Mesenchymal stem cell (in vitro differentiated cells and primary cell): ENCODE measurements around the gene PLXNA2. TPM values are rescaled to one million over a fixed set of nuclear protein-coding genes. Genes with fewer than 3 reads are reported as not detected.

Source experiments
- DNase-seq: peaks from one replicate; pipeline ENCODE4 v3.0.0-alpha.2; 2013
- H2AFZ ChIP-seq: one replicate; pipeline ENCODE4 v1.6.1; 2013; ENCODE audit warnings: low read depth, mild to moderate bottlenecking, control low read depth, inconsistent platforms, low read length, moderate library complexity
- H2AK5ac ChIP-seq: 2 replicates; pipeline ENCODE4 v1.6.1; 2013; ENCODE audit warnings: low read length, moderate library complexity, mild to moderate bottlenecking, inconsistent platforms; ENCODE audit not compliant: severe bottlenecking
- H2BK120ac ChIP-seq: one replicate; pipeline ENCODE4 v1.6.1; 2013; ENCODE audit warnings: low read depth, mild to moderate bottlenecking, inconsistent platforms, low read length, moderate library complexity
- H2BK12ac ChIP-seq, 2 experiments: one replicate each; pipeline ENCODE4 v1.6.1; 2013; ENCODE audit warnings: inconsistent platforms in 2 of 2, low read length in 2 of 2, mild to moderate bottlenecking in 2 of 2, moderate library complexity in 2 of 2, control low read depth in 1 of 2
- H2BK15ac ChIP-seq: one replicate; pipeline ENCODE4 v1.6.1; 2013; ENCODE audit warnings: mild to moderate bottlenecking, low read depth, inconsistent platforms; ENCODE audit not compliant: poor library complexity, severe bottlenecking
- H2BK5ac ChIP-seq: 2 replicates; pipeline ENCODE4 v1.6.1; 2013; ENCODE audit warnings: low read depth, mild to moderate bottlenecking, low read length, control low read depth, inconsistent platforms; ENCODE audit not compliant: poor library complexity, severe bottlenecking
- H3K14ac ChIP-seq, 2 experiments: one replicate each; pipeline ENCODE4 v1.6.1; 2013; ENCODE audit warnings: inconsistent platforms in 2 of 2, low read length in 2 of 2, control low read depth in 1 of 2, mild to moderate bottlenecking in 1 of 2, moderate library complexity in 1 of 2
- H3K18ac ChIP-seq, 2 experiments: one replicate each; pipeline ENCODE4 v1.6.1; 2013; ENCODE audit warnings: inconsistent platforms in 2 of 2, low read length in 2 of 2, control low read depth in 1 of 2, low read depth in 1 of 2, mild to moderate bottlenecking in 1 of 2
- H3K23ac ChIP-seq, 2 experiments: one replicate each; pipeline ENCODE4 v1.6.1; 2013; ENCODE audit warnings: inconsistent platforms in 2 of 2, low read length in 2 of 2, mild to moderate bottlenecking in 2 of 2, moderate library complexity in 2 of 2, control low read depth in 1 of 2
- H3K27ac ChIP-seq: 2 replicates; pipeline ENCODE4 v1.5.1; 2013; ENCODE audit warnings: mild to moderate bottlenecking, moderate library complexity, low read length, control low read depth, inconsistent platforms; ENCODE audit not compliant: poor library complexity, severe bottlenecking
- H3K27me3 ChIP-seq, 2 experiments: 2 replicates each; pipeline versions ENCODE4 v1.6.1 to v1.7.0; 2013; ENCODE audit warnings: low read length in 2 of 2, mild to moderate bottlenecking in 2 of 2, moderate library complexity in 2 of 2, control low read depth in 1 of 2, inconsistent platforms in 1 of 2; ENCODE audit not compliant: control insufficient read depth in 1 of 2, insufficient read depth in 1 of 2
- H3K36me3 ChIP-seq, 2 experiments: 2 replicates each; pipeline versions ENCODE4 v1.6.1 to v1.7.0; 2013; ENCODE audit warnings: low read length in 2 of 2, control low read depth in 1 of 2, inconsistent platforms in 1 of 2, low read depth in 1 of 2, mild to moderate bottlenecking in 1 of 2; ENCODE audit not compliant: insufficient read depth in 2 of 2, control insufficient read depth in 1 of 2
- H3K4ac ChIP-seq, 2 experiments: one replicate each; pipeline ENCODE4 v1.6.1; 2013; ENCODE audit warnings: inconsistent platforms in 2 of 2, low read length in 2 of 2, mild to moderate bottlenecking in 2 of 2, moderate library complexity in 2 of 2, control low read depth in 1 of 2, low read depth in 1 of 2
- H3K4me1 ChIP-seq: 2 replicates; pipeline ENCODE4 v1.6.1; 2013; ENCODE audit warnings: low read depth, low read length, control low read depth; ENCODE audit not compliant: control insufficient read depth, insufficient read depth
- H3K4me2 ChIP-seq: 2 replicates; pipeline ENCODE4 v1.6.1; 2013; ENCODE audit warnings: low read length, mild to moderate bottlenecking, inconsistent platforms; ENCODE audit not compliant: poor library complexity, severe bottlenecking
- H3K4me3 ChIP-seq, 2 experiments: 2 replicates each; pipeline versions ENCODE4 v1.5.1 to v1.7.0; 2013; ENCODE audit warnings: low read length in 2 of 2, mild to moderate bottlenecking in 2 of 2, control low read depth in 1 of 2, low read depth in 1 of 2; ENCODE audit not compliant: insufficient read depth in 1 of 2
- H3K79me1 ChIP-seq: replicated peaks from 2 replicates; pipeline ENCODE4 v1.6.1; 2013; ENCODE audit warnings: mild to moderate bottlenecking, control low read depth, low read length, inconsistent platforms; ENCODE audit not compliant: poor library complexity, severe bottlenecking
- H3K9ac ChIP-seq: 2 replicates; pipeline ENCODE4 v1.7.0; 2013; ENCODE audit warnings: mild to moderate bottlenecking, low read length, moderate library complexity
- H3K9me3 ChIP-seq: 2 replicates; pipeline ENCODE4 v1.7.0; 2013; ENCODE audit warnings: mild to moderate bottlenecking, low read length; ENCODE audit not compliant: control insufficient read depth
- H4K8ac ChIP-seq: one replicate; pipeline ENCODE4 v1.6.1; 2013; ENCODE audit warnings: inconsistent platforms, mild to moderate bottlenecking, low read length, moderate library complexity
- H4K91ac ChIP-seq: one replicate; pipeline ENCODE4 v1.6.1; 2013; ENCODE audit warnings: mild to moderate bottlenecking, low read length, inconsistent platforms
- WGBS: methylation state at CpG from one replicate; pipeline ENCODE4 v1.1.7; 2013; ENCODE audit warnings: mixed read lengths; 5-methylcytosine and 5-hydroxymethylcytosine counted together
- polyA plus RNA-seq, 2 experiments: library from polyadenylated mRNA; stranded (reverse); fragments of 200-250 nt; gene quantifications; one replicate each; pipeline ENCODE4 v1.2.3, GENCODE V29; 2013

The PLXNA2 gene
- polyA plus RNA-seq (2013, experiment 1 of 2), result 4.6 TPM
- polyA plus RNA-seq (2013, experiment 2 of 2), result 4.6 TPM

- no peak within 1 kb of the TSS for H3K14ac ChIP-seq
- H2BK12ac ChIP-seq, result peak within 1 kb of the TSS in 1 of 2 experiments; percentile 81
- H3K9me3 ChIP-seq, result no peaks in the 10 kb centered on the region
- H2AK5ac ChIP-seq, result no peak within 1 kb of the TSS
- H3K4me2 ChIP-seq, result peak within 1 kb of the TSS; percentile 98
- H2BK15ac ChIP-seq, result peak within 1 kb of the TSS; percentile 55
- no peak within 1 kb of the TSS for H2BK5ac ChIP-seq
- WGBS, result 1% methylated on average over 69 of the region's 78 CpGs
- H3K36me3 ChIP-seq, result no peaks in the 10 kb centered on the region
- no peaks in the 10 kb centered on the region for H3K79me1 ChIP-seq
- peak within 1 kb of the TSS; percentile 39 for H3K27ac ChIP-seq
- H3K27me3 ChIP-seq, result peaks cover 12 to 59% of the 10 kb centered on the region in 2 experiments
- H3K9ac ChIP-seq, result peak within 1 kb of the TSS; percentile 78
- peak within 1 kb of the TSS in 1 of 2 experiments; percentile 76 for H3K4ac ChIP-seq
- H3K4me1 ChIP-seq, result peaks cover 22% of the 10 kb centered on the region
- peak within 1 kb of the TSS in 1 of 2 experiments; percentile 61 for H3K23ac ChIP-seq
- H3K18ac ChIP-seq, result peak within 1 kb of the TSS; percentile 42 to 58
- H2BK120ac ChIP-seq, result peak within 1 kb of the TSS; percentile 36
- peak within 1 kb of the TSS; percentile 32 for H4K8ac ChIP-seq
- H4K91ac ChIP-seq, result no peak within 1 kb of the TSS
- peak within 1 kb of the TSS; percentile 24 for H2AFZ ChIP-seq
- H3K4me3 ChIP-seq, result peak within 1 kb of the TSS; percentile 71 to 84
- peak; percentile 75 for DNase-seq
Observed at GRCh38 chr1:208243967-208244916, at the start of gene PLXNA2. Gene PLXNA2, minus strand, starts transcription at chr1:208244384. Its CDS starts 26,462 bp downstream, at chr1:208217922.

GRCh38 chr1:208292908-208293307 lies 48.7 kb upstream of the PLXNA2 start:
- H3K4me2 ChIP-seq, result no peak overlapping the region
- H3K14ac ChIP-seq, result no peak overlapping the region
- no peak overlapping the region for H2BK15ac ChIP-seq
- no peak overlapping the region for H4K8ac ChIP-seq
- no peak overlapping the region for H3K4me3 ChIP-seq
- no peak overlapping the region for H3K23ac ChIP-seq
- no peaks in the 10 kb centered on the region for H3K36me3 ChIP-seq
- no peak overlapping the region for H2AK5ac ChIP-seq
- H2AFZ ChIP-seq, result no peak overlapping the region
- no peak overlapping the region for H4K91ac ChIP-seq
- no peaks in the 10 kb centered on the region for H3K79me1 ChIP-seq
- no peak overlapping the region for H2BK12ac ChIP-seq
- no peak for DNase-seq
- no peak overlapping the region for H3K18ac ChIP-seq
- WGBS, result 86% methylated on average over 2 of the region's 2 CpGs
- no peaks in the 10 kb centered on the region for H3K9me3 ChIP-seq
- H3K27me3 ChIP-seq, result peaks cover 17 to 19% of the 10 kb centered on the region in 2 experiments
- no peak overlapping the region for H3K4ac ChIP-seq
- no peak overlapping the region for H2BK5ac ChIP-seq
- no peak overlapping the region for H2BK120ac ChIP-seq
- H3K27ac ChIP-seq, result no peak overlapping the region
- no peak overlapping the region for H3K9ac ChIP-seq
- no peaks in the 10 kb centered on the region for H3K4me1 ChIP-seq

- Histone ChIP-seq H3K9me3 (no peaks in the 10 kb centered on the region), H2BK15ac (no peak overlapping the region), H3K18ac (no peak overlapping the region), H3K23ac (no peak overlapping the region), H3K27ac (no peak overlapping the region), H3K4me1 (no peaks in the 10 kb centered on the region), H3K36me3 (no peaks in the 10 kb centered on the region), H2BK5ac (no peak overlapping the region), H2BK120ac (no peak overlapping the region), H4K91ac (no peak overlapping the region), H3K27me3 (peaks cover 17% of the 10 kb centered on the region in 2 experiments), H2AFZ (no peak overlapping the region), H3K4me2 (no peak overlapping the region), H4K8ac (no peak overlapping the region), H3K14ac (no peak overlapping the region), H2AK5ac (no peak overlapping the region), H3K79me1 (no peaks in the 10 kb centered on the region), H2BK12ac (no peak overlapping the region), H3K4me3 (no peak overlapping the region), H3K9ac (no peak overlapping the region), H3K4ac (no peak overlapping the region)
- 81% methylated on average over 2 of the region's 4 CpGs for WGBS
- DNase-seq, result no peak
Observed at GRCh38 chr1:208291923-208292711, 47.9 kb upstream of the PLXNA2 start.

- Histone ChIP-seq H3K18ac (no peak overlapping the region), H3K27me3 (peaks cover 12 to 16% of the 10 kb centered on the region in 2 experiments), H3K14ac (no peak overlapping the region), H3K4ac (no peak overlapping the region), H3K4me3 (no peak overlapping the region), H4K91ac (no peak overlapping the region), H2BK12ac (no peak overlapping the region), H3K23ac (no peak overlapping the region), H4K8ac (no peak overlapping the region), H2BK5ac (no peak overlapping the region), H2BK120ac (no peak overlapping the region), H2AK5ac (no peak overlapping the region), H3K9ac (no peak overlapping the region), H3K4me2 (no peak overlapping the region), H3K79me1 (no peaks in the 10 kb centered on the region), H3K9me3 (no peaks in the 10 kb centered on the region), H2BK15ac (no peak overlapping the region), H3K27ac (no peak overlapping the region), H2AFZ (no peak overlapping the region), H3K36me3 (no peaks in the 10 kb centered on the region), H3K4me1 (no peaks in the 10 kb centered on the region)
- DNase-seq, result no peak
- WGBS, result 72% methylated on average over 2 of the region's 2 CpGs
Observed at GRCh38 chr1:208291129-208291528, 46.9 kb upstream of the PLXNA2 start.
